GF-D8 (cell line): Measurements from ENCODE around the gene CHCHD6.

Source experiments
- DNase-seq: peaks from one replicate; lab custom pipeline; 2025; lab: John Stamatoyannopoulos, UW

Gene CHCHD6

GRCh38 chr3:126944089-126944965 is 240.3 kb downstream of the CHCHD6 start:
- no peak for DNase-seq

- no peak for DNase-seq
Measured at GRCh38 chr3:126945171-126945721, 241.2 kb downstream of the CHCHD6 start.

GRCh38 chr3:126945891-126946290 is 241.9 kb downstream of the CHCHD6 start:
- DNase-seq: no peak

GRCh38 chr3:126946405-126946804 is 242.4 kb downstream of the CHCHD6 start:
- no peak for DNase-seq

GRCh38 chr3:126947429-126947828 is 243.4 kb downstream of the CHCHD6 start:
- no peak for DNase-seq

GRCh38 chr3:126948980-126949535 is 245.0 kb downstream of the CHCHD6 start:
- no peak for DNase-seq

GRCh38 chr3:126951561-126951960 is 247.5 kb downstream of the CHCHD6 start:
- DNase-seq: no peak

GRCh38 chr3:126952261-126952982 is 248.4 kb downstream of the CHCHD6 start:
- no peak for DNase-seq

GRCh38 chr3:126952983-126953660 is 249.1 kb downstream of the CHCHD6 start:
- no peak for DNase-seq

GRCh38 chr3:126954141-126954842 is 250.3 kb downstream of the CHCHD6 start:
- no peak for DNase-seq

GRCh38 chr3:126955004-126955790 is 251.2 kb downstream of the CHCHD6 start:
- no peak for DNase-seq

- no peak for DNase-seq
Measured at GRCh38 chr3:126956361-126956760, 252.3 kb downstream of the CHCHD6 start.

GRCh38 chr3:126956866-126957650 is 253.0 kb downstream of the CHCHD6 start:
- DNase-seq: no peak

GRCh38 chr3:126957776-126958637 is 254.0 kb downstream of the CHCHD6 start:
- no peak for DNase-seq

GRCh38 chr3:126958638-126959085 is 254.6 kb downstream of the CHCHD6 start:
- no peak for DNase-seq

GRCh38 chr3:126959136-126959920 is 255.3 kb downstream of the CHCHD6 start:
- DNase-seq: no peak

GRCh38 chr3:126959921-126960603 is 256.0 kb downstream of the CHCHD6 start:
- no peak for DNase-seq
